GM18505 (cell line): ENCODE data around the gene FOXI2.

Source experiments
- ATAC-seq: cut with Tn5 transposase; IDR thresholded peaks from one replicate; pipeline ENCODE4 v1.9.1; 2021; ENCODE audit not compliant: unreplicated experiment
- POLR2A ChIP-seq: IDR thresholded peaks from 4 replicates; pipeline ENCODE4 v1.6.1; 2011; ENCODE audit warnings: borderline replicate concordance; ENCODE audit not compliant: insufficient read depth, insufficient read length; ENCODE audit errors: extremely low read depth

FOXI2 gene

GRCh38 chr10:127735723-127736221, 1.2 kb upstream of the FOXI2 start:
- TF ChIP-seq POLR2A: no peak
- no peak for ATAC-seq

GRCh38 chr10:127736222-127736914, 617 bp upstream of the FOXI2 start:
- no peak for ATAC-seq
- no peak for TF ChIP-seq POLR2A

- no peak for ATAC-seq
- no peak for TF ChIP-seq POLR2A
Measured at GRCh38 chr10:127737563-127738511, 852 bp downstream of the FOXI2 start.

GRCh38 chr10:127738512-127739424, 1.8 kb downstream of the FOXI2 start:
- no peak for ATAC-seq
- no peak for TF ChIP-seq POLR2A

GRCh38 chr10:127739908-127740307, 2.9 kb downstream of the FOXI2 start:
- no peak for ATAC-seq
- TF ChIP-seq POLR2A: no peak

- TF ChIP-seq POLR2A: no peak
- ATAC-seq: no peak
Measured at GRCh38 chr10:127740596-127740995, 3.6 kb downstream of the FOXI2 start.

- ATAC-seq: no peak
- no peak for TF ChIP-seq POLR2A
Measured at GRCh38 chr10:127743205-127743604, 6.2 kb downstream of the FOXI2 start.

GRCh38 chr10:127744956-127745355, 8.0 kb downstream of the FOXI2 start:
- no peak for ATAC-seq
- no peak for TF ChIP-seq POLR2A

- ATAC-seq: no peak
- no peak for TF ChIP-seq POLR2A
Measured at GRCh38 chr10:127745861-127746260, 8.9 kb downstream of the FOXI2 start.

- TF ChIP-seq POLR2A: no peak
- ATAC-seq: no peak
Measured at GRCh38 chr10:127755753-127756152, 18.8 kb downstream of the FOXI2 start.

- no peak for ATAC-seq
- no peak for TF ChIP-seq POLR2A
Measured at GRCh38 chr10:127756264-127756663, 19.3 kb downstream of the FOXI2 start.

GRCh38 chr10:127757033-127757432, 20.0 kb downstream of the FOXI2 start:
- no peak for ATAC-seq
- TF ChIP-seq POLR2A: no peak

GRCh38 chr10:127759276-127759675, 22.3 kb downstream of the FOXI2 start:
- no peak for ATAC-seq
- no peak for TF ChIP-seq POLR2A
